GM19324 (cell line): ENCODE results near the gene SCYGR4.
"Not testable (repeated sequence)": the region's sequence is repeated elsewhere in the genome, so short reads cannot be mapped to it uniquely, and the experiment has no call there.

Experiments used
- ATAC-seq: cut with Tn5 transposase; IDR thresholded peaks from one replicate; pipeline ENCODE4 v1.9.1; 2021; ENCODE audit warnings: mild to moderate bottlenecking, moderate library complexity; ENCODE audit not compliant: unreplicated experiment, low FRiP score

The SCYGR4 gene

GRCh38 chr2:227665189-227665940 is 48.1 kb downstream of the SCYGR4 start:
- no peak for ATAC-seq

GRCh38 chr2:227666631-227667170 is 49.4 kb downstream of the SCYGR4 start, which contains the start of gene SCYGR5:
Gene SCYGR5, plus strand, starts transcription at chr2:227666804. Its CDS starts 0 bp downstream, at chr2:227666804.
- not testable (repeated sequence) for ATAC-seq
